ENCODE results near the gene REG4.
"Not testable (repeated sequence)": the region's sequence is repeated elsewhere in the genome, so short reads cannot be mapped to it uniquely, and the experiment has no call there.

Gene REG4

GRCh38 chr1:119806489-119806888, 4.8 kb downstream of the REG4 start:
- no peak for DNase-seq (ENCODE audit: low read depth in 2 of 2)

DNA sequence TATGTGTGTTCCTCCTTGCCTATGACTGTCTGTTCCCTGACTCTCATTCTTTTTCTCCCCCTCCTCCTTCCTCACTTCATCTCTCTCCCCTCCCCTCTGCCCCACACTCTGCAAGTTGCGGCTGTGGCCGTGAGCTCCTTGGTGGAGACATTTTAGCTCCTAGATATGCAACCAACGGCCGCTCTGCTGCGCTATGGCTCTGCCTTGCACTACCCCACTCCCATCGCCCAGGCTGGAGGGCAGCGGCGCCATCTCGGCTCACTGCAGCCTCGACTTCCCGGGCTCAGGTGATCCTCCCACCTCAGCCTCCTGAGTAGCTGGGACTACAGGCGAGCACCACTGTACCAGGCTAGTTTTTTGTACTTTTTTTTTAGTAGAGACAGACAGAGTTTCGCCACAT, 5.5 kb downstream of the REG4 start:
- DNase-seq (ENCODE audit: low read depth in 2 of 2) = no peak

GRCh38 chr1:119805247-119805646, 6.0 kb downstream of the REG4 start:
- no peak for DNase-seq (ENCODE audit: low read depth in 2 of 2)

GRCh38 chr1:119799599-119800177, 11.6 kb downstream of the REG4 start:
- DNase-seq (ENCODE audit: low read depth in 2 of 2) = no peak

- no peak for DNase-seq (ENCODE audit: low read depth in 2 of 2)
Observed at GRCh38 chr1:119799003-119799402, 12.3 kb downstream of the REG4 start.

- DNase-seq (ENCODE audit: low read depth in 2 of 2) = no peak
Observed at GRCh38 chr1:119797606-119798005, 13.7 kb downstream of the REG4 start.

- DNase-seq (ENCODE audit: low read depth in 2 of 2) = no peak
Observed at GRCh38 chr1:119797162-119797561, 14.1 kb downstream of the REG4 start.

- no peak for DNase-seq (ENCODE audit: low read depth in 2 of 2)
Observed at GRCh38 chr1:119795261-119796200, 15.7 kb downstream of the REG4 start.

GRCh38 chr1:119794876-119795240, 16.4 kb downstream of the REG4 start:
- no peak for DNase-seq (ENCODE audit: low read depth in 2 of 2)

GRCh38 chr1:119794230-119794875, 16.9 kb downstream of the REG4 start:
- no peak for DNase-seq (ENCODE audit: low read depth in 2 of 2)

GRCh38 chr1:119791377-119791776, 19.9 kb downstream of the REG4 start:
- DNase-seq (ENCODE audit: low read depth in 2 of 2) = no peak

DNA sequence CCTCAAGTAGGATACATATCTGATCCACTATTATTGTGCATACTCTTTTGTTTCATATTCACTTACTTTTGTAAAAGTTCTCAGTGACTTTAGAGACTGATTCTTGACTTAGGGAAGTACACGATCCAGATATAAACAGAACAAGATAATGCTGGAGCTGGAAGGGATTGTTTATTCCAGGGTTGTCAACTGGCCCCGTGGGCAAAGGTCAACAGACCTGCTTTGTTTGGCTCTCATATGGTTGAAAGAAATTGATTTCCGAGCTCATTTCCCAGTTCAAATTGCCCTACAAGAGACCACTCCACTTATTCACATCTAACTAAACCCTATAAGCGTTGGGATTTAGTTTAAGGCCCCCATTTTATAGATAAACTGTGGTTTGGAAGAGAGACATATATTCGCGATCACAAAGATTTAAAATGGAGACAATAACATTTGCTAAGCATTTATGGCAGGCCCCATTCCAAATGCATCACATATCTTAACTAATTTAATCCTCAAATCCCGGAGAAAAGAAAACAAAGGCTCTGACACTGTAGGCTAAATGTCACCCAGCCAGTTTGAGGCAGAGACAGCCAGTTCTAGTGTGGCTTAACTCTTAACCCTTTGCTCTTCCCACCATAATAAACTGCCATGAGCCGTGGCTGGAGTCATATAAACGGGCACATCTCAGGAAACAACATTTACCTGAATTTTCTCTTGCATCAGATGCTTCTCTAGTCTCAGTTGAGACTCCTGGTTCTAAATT, 20.6 kb downstream of the REG4 start:
- no peak for DNase-seq (ENCODE audit: low read depth in 2 of 2)

DNA sequence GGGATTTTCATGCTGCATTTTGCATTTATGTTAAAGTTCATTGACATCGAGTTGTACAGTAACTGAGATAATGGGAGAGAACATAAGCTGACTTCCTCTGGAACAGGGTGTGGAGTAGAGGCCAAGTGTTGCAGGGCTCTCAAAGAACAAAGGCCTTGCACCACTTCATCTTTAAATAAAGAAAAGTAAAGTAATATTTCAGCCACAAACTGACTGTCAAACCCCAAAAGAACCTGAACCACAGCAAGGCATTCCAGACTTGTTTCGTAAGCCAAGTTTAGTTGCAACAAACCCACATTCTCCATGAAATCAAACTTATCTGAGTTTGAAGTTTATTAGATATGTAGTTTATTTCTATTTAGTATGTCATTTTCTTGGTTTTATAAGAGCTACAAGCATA, 23.5 kb downstream of the REG4 start:
- no peak for DNase-seq (ENCODE audit: low read depth in 2 of 2)

GRCh38 chr1:119786473-119787050, 24.7 kb downstream of the REG4 start:
- not testable (repeated sequence) for DNase-seq (ENCODE audit: low read depth in 2 of 2)

GRCh38 chr1:119786046-119786445, 25.2 kb downstream of the REG4 start:
- not testable (repeated sequence) for DNase-seq (ENCODE audit: low read depth in 2 of 2)

DNA sequence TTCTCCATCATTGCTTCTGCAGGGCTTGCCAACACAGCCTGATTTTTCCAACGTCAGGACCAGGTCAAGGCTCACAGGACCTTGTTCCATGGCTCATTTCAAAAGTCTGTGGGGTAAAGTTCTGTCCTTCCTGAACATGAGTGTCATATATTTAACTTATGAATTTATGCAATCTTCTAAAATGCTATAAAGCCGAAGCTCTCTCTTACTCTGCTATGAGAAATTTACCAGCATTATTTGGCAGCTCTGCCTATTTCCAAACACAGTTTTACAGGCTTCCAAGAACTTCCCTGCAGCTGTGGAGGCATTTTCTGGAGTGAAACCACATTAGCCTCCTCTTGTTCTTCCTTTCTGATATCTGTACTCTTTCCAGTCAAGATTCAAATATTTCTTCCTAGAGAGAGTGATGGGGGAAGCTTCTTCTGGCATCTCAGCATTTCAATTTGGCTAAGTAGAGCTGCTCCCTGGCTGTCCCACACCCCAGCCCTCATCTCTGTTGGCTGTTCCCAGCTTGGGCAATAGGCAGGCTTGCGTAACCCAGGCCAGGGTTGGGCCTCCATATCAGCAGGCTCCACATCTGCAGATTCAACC, 27.0 kb downstream of the REG4 start:
- DNase-seq (ENCODE audit: low read depth in 2 of 2) = no peak

DNA sequence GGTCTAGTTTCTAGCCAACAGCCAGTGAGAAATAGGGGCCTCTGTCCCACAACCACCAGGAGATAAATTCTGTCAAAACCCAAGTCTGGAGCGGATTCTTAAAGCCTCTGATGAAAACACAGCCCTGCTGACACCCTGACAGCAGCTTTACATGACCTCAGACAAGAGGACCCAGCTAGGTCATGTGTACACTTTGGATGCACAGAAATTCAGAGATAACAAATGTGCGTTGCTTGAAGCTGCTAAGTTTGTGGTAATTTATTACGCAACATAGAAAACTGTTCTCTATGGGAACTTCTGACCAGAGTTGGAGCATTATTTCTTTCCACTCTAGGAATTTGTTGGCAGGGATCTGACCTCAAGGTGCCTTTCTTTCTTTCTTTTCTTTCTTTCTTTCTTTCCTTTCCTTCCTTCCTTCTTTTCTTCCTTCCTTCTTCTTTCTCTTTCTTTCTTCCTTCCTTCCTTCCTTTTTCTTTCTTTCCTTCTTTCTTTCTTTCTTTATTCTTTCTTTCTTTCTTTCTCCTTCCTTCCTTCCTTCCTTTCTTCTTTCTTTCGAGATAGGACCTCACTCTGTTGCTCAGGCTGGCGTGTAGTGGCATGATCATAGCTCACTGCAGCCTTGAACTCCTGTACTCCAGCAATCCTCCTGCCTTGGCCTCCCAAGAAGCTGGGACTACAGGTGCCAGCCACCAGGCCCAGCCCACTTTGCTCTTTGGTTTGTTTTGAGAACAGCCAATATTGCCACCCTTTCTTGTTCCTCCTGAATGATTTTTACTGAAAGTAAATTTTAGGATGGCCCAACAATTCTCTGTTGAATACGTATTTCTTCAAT, 27.7 kb downstream of the REG4 start:
- DNase-seq (ENCODE audit: low read depth in 2 of 2) = no peak

- DNase-seq (ENCODE audit: low read depth in 2 of 2) = no peak
Observed at GRCh38 chr1:119782631-119783325, 28.5 kb downstream of the REG4 start.

DNA sequence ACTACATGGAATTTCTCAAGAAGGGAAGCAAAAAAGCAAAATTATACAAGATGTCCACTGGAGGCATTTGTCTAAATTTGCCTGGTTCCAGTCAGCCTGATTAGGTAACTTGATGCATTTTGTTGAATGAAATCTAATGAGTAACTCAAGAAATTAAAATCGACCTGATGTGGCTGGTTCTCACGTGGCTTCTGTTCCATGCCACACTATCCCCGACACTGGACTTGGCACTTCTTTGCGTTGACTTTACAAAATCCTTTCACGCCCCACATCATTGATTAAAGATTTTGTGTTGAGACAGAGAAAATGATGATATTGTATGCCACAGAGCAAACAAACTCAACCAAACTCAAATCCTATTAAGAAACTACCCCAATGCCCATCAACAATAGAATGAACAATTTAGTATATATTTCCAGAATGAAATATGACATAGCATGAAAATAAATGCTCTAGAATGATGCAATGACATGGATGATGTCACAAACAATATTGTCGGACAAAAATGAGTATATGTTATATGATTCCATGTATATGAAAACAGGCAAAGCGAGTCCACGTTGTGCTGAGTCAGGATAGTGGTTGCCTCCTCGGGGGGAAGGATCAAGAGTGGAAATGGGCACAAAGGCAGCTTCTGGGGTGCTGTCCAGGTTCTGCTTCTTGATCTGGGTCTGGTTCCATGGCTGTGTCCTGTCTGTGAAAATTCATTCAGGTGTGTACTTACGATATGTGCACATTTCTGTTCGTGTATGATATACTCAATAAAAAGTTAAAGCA, 29.6 kb downstream of the REG4 start:
- DNase-seq (ENCODE audit: low read depth in 2 of 2) = no peak

All from stimulated activated CD4-positive, alpha-beta T cell treated with anti-CD3 and anti-CD28 coated beads, Interleukin-15, amount 100 ng/mL, for 48 hours (primary cell).